HG03442 (cell line): ENCODE results near the gene ABCB11.
"Not testable (repeated sequence)": the region's sequence is repeated elsewhere in the genome, so short reads cannot be mapped to it uniquely, and the experiment has no call there.

Experiments
- ATAC-seq: cut with Tn5 transposase; IDR thresholded peaks from one replicate; pipeline ENCODE4 v1.9.1; 2021; ENCODE audit warnings: mild to moderate bottlenecking, moderate library complexity; ENCODE audit not compliant: unreplicated experiment

ABCB11 gene

GRCh38 chr2:168897449-168897848 is 133.7 kb downstream of the ABCB11 start:
- ATAC-seq, result no peak

- no peak for ATAC-seq
Measured at GRCh38 chr2:168896783-168897182, 134.3 kb downstream of the ABCB11 start.

- ATAC-seq, result no peak
Measured at GRCh38 chr2:168895771-168896170, 135.4 kb downstream of the ABCB11 start.

- ATAC-seq, result no peak
Measured at GRCh38 chr2:168894720-168895119, 136.4 kb downstream of the ABCB11 start.

- ATAC-seq, result no peak
Measured at GRCh38 chr2:168894101-168894500, 137.0 kb downstream of the ABCB11 start.

- ATAC-seq, result no peak
Measured at GRCh38 chr2:168892327-168892726, 138.8 kb downstream of the ABCB11 start.

GRCh38 chr2:168890006-168890782 is 140.9 kb downstream of the ABCB11 start, which contains the start of gene SPC25:
SPC25 (minus strand) TSS chr2:168890430; CDS start chr2:168889519, 911 bp downstream.
- peak; percentile 100 for ATAC-seq

- no peak for ATAC-seq
Measured at GRCh38 chr2:168889635-168890005, 141.5 kb downstream of the ABCB11 start.

GRCh38 chr2:168884975-168885374 is 146.1 kb downstream of the ABCB11 start:
- ATAC-seq, result no peak

GRCh38 chr2:168882163-168882562 is 149.0 kb downstream of the ABCB11 start:
- ATAC-seq, result not testable (repeated sequence)

GRCh38 chr2:168874368-168875054 is 156.6 kb downstream of the ABCB11 start:
- ATAC-seq, result no peak

- ATAC-seq, result not testable (repeated sequence)
Measured at GRCh38 chr2:168870824-168871223, 160.3 kb downstream of the ABCB11 start.
